Activated CD4-positive, alpha-beta T cell treated with anti-CD3 and anti-CD28 coated beads for 4 hours (primary cell): ENCODE data around the gene FAT2.
"Not testable (repeated sequence)": the region's sequence is repeated elsewhere in the genome, so short reads cannot be mapped to it uniquely, and the experiment has no call there.

ENCODE experiments used
- DNase-seq, 2 donors: peaks; one replicate each; pipeline ENCODE4 v3.0.0-alpha.2; 2020

FAT2 gene

GRCh38 chr5:151611127-151611775, 20.1 kb upstream of the FAT2 start:
- DNase-seq = no peak

GRCh38 chr5:151608522-151608921, 17.4 kb upstream of the FAT2 start:
- no peak for DNase-seq

DNA sequence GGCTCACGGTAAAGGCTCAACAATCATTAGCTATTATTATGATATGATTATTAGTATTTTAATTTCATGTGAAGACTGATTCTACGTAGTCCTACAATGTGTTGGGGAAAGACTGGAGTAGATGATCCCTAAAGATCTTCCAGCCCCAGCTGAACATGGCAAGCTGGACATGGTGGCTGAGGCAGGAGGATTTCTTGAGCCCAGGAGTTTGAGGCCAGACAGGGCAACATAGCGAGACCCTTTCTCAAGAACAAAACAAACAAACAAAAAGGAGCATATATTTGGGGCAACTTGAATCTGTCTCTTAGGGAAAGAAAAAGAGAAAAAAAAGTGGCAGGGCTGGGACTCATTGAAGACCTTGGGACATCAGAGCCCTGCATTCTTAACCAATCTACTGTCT, 16.2 kb upstream of the FAT2 start:
- DNase-seq = no peak

- DNase-seq = no peak
Observed at GRCh38 chr5:151605559-151605958, 14.4 kb upstream of the FAT2 start.

DNA sequence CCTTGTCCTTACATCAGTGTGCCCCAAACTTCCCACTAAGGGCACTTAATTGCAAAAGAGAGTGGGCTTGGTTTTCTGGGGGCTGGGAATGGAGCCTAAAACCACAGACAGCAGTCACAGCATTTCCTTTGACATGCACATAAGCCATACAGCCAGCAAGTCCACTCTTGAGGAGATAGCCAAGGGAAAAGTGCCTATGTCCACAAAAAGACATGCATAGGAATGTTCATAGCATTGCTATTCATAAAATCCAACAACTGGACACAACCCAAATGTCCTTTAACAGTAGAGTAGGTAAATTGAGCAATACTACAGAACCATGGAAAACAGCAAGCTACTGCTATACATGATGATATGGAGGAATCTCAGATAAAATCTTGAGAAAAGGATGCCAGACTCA, 11.7 kb upstream of the FAT2 start:
- DNase-seq = no peak

DNA sequence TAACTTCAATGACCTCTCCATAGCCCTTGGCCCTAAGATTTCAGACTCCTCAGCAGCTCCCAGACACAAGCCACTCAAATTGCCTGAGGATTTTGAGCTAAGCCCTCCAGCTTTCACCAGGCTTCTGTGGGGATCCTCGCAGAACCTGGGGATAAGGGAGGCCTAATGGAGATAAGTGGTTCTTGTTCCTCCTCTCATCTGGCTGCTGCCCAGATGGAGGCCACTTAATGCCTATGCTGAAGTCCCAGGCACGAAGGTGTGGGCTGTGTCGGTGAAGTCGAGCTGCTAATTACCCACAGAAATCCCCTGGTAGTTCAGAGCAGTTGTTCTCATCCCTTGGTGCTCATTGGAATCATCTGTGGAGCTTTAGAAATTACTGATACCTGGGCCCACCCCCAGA, 10.3 kb upstream of the FAT2 start:
- DNase-seq = no peak

DNA sequence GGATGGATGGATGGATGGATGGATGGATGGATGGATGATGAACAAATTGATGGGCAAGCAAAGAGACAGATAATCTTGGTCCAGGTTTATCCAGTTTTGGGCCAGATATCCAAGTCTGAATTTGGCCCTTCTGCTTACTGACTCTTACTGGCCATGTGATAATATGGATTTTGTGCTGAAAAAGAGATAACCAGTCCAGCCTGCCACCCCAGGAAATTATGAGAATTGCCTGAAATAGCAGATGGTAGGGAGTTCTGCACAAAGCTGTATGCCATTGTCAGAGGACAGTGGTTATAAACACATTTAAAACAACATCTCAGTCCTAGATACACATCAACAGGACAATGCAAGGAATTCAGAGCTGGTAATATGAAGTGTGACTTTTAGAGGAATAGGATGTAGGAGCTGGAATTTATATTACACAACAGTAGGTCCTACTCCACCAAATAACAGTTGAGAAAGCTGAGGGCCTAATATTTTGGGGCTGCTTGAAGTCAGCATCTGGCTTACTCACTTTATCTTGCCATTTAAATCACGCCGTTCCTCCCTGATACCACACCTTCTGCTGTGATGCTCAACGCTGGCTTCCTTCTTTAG, 9.0 kb upstream of the FAT2 start:
- no peak for DNase-seq

GRCh38 chr5:151598984-151599383, 7.9 kb upstream of the FAT2 start:
- DNase-seq = no peak

- DNase-seq = no peak
Observed at GRCh38 chr5:151598549-151598948, 7.4 kb upstream of the FAT2 start.

GRCh38 chr5:151597749-151598148, 6.6 kb upstream of the FAT2 start:
- no peak for DNase-seq

GRCh38 chr5:151596828-151597539, 5.9 kb upstream of the FAT2 start:
- no peak for DNase-seq

DNA sequence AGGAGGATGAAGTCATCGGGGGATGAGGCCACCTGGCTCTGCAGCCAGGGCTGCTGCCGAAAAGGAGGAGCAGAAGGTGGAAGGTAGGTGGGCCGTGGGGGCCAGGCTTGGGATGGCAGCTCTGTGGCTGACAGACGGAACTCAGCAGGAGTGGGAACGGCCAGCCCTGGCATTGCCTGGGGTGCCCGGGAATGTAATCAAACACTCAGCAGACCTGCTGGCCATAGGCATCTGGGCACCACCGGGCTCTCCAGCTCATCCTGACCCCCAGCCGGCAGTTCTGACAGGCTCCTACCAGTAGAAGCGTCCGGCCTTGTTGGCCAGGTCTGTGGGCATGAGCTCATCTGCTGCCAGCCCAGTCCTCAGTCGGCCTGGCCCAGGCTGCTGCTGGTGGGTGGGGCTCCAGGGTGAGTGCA, 4.3 kb upstream of the FAT2 start:
- DNase-seq = no peak

DNA sequence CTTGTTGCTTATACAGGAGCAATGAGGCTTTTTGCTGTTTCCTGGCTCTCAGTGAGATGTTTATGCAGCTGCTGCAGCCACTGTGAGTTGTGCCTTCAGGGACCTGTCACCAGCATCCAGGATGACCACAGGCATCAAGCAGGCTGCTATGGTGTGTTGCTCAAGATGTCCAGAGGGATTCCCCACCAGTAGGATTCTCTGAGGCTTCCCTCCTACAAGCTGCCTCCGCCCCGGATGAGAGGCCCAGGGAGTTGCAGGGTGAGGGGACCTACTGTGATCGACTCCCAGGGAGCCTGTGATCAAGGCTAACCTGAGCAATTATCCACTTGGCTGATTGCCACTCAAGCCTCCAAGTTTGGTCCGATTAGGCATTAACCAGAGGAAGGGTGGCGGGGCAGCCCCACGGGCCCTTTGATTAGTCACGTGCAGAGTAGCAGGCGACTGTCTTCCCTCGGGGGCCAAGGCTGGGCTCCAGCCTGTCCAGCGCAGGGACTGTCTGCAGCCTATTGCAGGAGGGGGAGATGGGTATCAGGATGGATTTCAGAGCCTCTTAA, 1.8 kb upstream of the FAT2 start:
- DNase-seq = no peak

- no peak for DNase-seq
Observed at GRCh38 chr5:151589878-151590570, 1.1 kb downstream of the FAT2 start.

- DNase-seq = no peak
Observed at GRCh38 chr5:151587796-151588555, 3.2 kb downstream of the FAT2 start.

GRCh38 chr5:151585970-151586369, 5.2 kb downstream of the FAT2 start:
- no peak for DNase-seq

DNA sequence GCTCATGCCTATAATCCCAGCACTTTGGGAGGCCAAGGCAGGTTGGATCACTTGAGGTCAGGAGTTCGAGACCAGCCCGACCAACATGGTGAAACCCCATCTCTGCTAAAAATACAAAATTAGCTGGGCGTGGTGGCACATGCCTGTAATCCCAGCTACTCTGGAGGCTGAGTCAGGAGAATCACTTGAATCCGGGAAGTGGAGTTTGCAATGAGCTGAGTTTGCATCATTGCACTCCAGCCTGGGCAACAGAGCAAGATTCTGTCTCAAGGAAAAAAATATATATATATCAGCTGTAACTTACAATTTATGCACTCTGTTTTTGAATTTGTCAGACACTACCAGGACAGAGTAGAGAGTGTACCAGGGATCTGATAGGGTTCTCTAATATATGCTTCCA, 5.8 kb downstream of the FAT2 start:
- DNase-seq = not testable (repeated sequence)

DNA sequence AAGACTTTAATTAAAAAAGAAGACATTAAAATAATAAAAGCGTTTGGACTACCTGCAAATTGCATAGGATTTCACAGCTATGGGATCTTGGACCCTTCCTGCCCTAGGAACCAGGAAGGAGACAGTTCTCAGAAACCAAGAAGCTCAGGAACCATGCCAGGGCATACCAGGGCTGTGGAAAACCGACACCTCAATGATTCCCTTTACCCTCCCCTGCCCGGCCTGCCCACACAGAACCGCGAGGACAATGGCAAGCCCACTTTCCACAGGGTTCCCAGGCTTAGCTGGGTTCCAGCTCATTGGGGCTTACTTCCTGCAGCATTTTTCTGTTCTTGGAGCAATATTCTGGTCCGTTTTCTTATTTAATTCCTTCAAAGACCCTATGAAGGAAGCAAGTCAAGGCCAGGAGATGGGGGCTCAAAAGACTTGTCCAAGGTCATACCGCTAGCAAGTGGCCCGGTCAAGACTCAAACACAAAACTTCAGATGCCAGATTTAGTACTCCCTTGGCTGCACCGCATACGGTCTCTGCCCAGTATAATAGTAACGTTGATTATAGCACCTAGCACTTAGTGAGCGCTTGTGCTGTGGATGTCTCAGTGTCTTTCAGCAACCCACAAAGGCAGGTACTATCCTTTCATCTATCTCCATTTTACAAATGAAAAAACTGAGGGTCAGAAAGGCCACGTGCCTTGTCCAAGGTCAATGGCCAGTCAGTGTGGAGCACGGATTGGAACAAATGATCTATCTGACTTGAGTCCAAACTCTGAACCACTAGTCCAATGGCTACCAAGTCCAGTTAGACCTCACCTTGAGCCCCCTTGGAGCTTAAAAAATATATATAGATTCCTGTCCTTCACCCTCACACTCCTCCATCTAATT, 6.8 kb downstream of the FAT2 start:
- no peak for DNase-seq

DNA sequence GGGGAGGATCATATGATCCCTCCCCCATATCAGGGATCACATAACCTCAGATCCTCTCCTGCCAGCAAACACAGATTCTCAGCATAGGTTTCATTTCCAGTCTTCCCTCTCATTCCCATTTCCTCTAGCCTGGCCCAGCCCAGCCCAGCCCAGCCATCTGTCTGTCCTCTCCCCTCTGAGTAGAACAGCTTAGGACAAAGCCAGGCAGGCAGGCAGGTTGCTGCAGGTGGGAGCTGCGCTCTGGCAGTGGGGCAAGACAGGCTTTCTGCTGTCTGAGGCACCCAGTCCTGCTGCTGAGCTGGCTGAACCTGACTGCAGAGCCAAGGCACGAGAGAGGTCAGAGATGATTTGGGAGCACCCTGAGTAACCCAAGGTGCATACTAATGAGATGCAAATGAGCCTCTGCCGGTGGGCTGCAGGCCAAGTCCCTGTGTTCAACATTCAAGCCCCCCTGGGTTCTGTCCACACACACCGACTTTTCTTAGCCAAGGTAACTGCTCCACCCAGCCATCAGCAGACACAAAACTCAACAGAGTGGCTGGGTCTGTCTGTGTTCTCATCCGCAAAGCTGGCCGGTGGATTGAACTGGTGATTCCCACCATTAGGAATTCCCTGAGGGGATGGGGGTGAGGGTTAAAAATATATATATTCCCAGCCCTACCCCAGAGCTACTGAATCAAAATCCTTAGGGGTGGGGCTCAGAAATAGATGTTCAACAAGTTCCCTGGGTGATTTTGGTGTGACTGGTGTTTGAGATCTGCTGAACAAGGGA, 9.1 kb downstream of the FAT2 start:
- DNase-seq = no peak

DNA sequence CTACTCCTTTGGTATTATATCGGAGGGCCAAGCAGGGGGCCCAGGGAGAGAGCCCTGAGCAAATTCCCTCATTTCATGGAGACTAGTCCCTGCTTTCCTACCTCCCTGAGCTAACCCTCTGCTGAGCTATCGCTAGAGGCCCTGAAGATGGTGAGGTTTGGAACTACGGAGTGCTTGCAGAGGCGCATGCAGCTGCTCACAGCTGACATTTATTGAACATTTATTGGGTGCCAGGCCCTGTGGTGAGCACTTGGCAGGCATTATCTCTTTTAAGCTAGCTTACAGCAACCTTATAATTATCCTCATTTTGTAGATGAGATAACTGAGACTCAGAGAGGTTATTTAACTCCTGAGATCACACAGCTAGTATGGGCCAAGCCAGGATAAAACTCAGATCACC, 9.8 kb downstream of the FAT2 start:
- DNase-seq = no peak

DNA sequence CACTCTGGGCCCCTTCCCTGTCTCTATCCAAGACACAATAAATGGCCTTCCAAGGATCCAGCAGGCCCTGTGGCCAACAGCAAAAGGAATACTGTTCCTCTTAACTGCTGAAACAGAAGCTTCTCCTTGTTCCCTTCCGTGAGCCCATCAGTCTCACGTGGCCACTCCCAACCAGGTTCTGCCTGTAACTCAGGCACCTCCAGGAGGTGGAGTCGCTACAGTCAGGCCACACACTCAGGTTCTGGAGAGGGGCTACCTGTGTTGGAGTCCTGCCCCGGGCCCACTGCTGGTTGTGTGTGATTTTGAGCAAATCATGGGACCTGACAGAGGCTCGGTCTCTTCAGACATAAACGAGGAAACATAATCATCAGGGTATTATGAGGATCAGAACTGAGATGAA, 10.3 kb downstream of the FAT2 start:
- DNase-seq = no peak
